WERI-Rb-1 (cell line): ENCODE results near the gene LHFPL6.

Experiments
- DNase-seq: peaks from one replicate; pipeline ENCODE4 v3.0.0-alpha.2; 2020
- H3K27ac ChIP-seq: fragments of 250-450 bp; sonication (Bioruptor Pico); 2 replicates; pipeline ENCODE4 v1.5.1; 2020; ENCODE audit warnings: mild to moderate bottlenecking, moderate library complexity
- H3K27me3 ChIP-seq: fragments of 250-450 bp; sonication (Bioruptor Pico); 2 replicates; pipeline ENCODE4 v1.5.1; 2021; ENCODE audit warnings: mild to moderate bottlenecking, low read depth, moderate library complexity; ENCODE audit not compliant: insufficient read depth, severe bottlenecking
- H3K36me3 ChIP-seq: fragments of 250-450 bp; sonication (Bioruptor Pico); 2 replicates; pipeline ENCODE4 v1.5.1; 2020; ENCODE audit warnings: mild to moderate bottlenecking, moderate library complexity
- H3K4me3 ChIP-seq: 2 replicates; pipeline ENCODE4 v1.5.1; 2011; ENCODE audit warnings: low read depth, mild to moderate bottlenecking, control low read depth, low read length
- H3K9me3 ChIP-seq: fragments of 250-450 bp; sonication (Bioruptor Pico); 2 replicates; pipeline ENCODE4 v1.5.1; 2021; ENCODE audit warnings: mild to moderate bottlenecking, moderate library complexity; ENCODE audit not compliant: severe bottlenecking
- CTCF ChIP-seq: IDR thresholded peaks from 2 replicates; pipeline ENCODE4 v1.5.1; 2011; ENCODE audit warnings: low read depth, mild to moderate bottlenecking, control low read depth, inconsistent platforms, low read length

LHFPL6 gene

GRCh38 chr13:39371706-39372105 lies 231.3 kb downstream of the LHFPL6 start:
- Histone ChIP-seq H3K4me3 (no peak overlapping the region), H3K9me3 (no peaks in the 10 kb centered on the region)
- DNase-seq = no peak

GRCh38 chr13:39370554-39370953 lies 232.4 kb downstream of the LHFPL6 start:
- DNase-seq = no peak
- TF ChIP-seq CTCF = no peak
- Histone ChIP-seq H3K9me3 (no peaks in the 10 kb centered on the region), H3K27ac (no peak overlapping the region), H3K36me3 (no peaks in the 10 kb centered on the region), H3K27me3 (no peaks in the 10 kb centered on the region), H3K4me3 (no peak overlapping the region)

More at GRCh38 chr13:39371706-39372105, 231.3 kb downstream of the LHFPL6 start:
- no peak overlapping the region for H3K27ac ChIP-seq
- no peaks in the 10 kb centered on the region for H3K27me3 ChIP-seq
- no peaks in the 10 kb centered on the region for H3K36me3 ChIP-seq
- TF ChIP-seq CTCF = no peak

GRCh38 chr13:39370048-39370447 lies 232.9 kb downstream of the LHFPL6 start:
- TF ChIP-seq CTCF = no peak
- Histone ChIP-seq H3K9me3 (no peaks in the 10 kb centered on the region), H3K4me3 (no peak overlapping the region), H3K36me3 (no peaks in the 10 kb centered on the region), H3K27ac (no peak overlapping the region), H3K27me3 (no peaks in the 10 kb centered on the region)
- DNase-seq = no peak

- no peak overlapping the region for H3K27ac ChIP-seq
- no peaks in the 10 kb centered on the region for H3K27me3 ChIP-seq
- no peak for DNase-seq
- H3K9me3 ChIP-seq = no peaks in the 10 kb centered on the region
- no peak for TF ChIP-seq CTCF
- H3K4me3 ChIP-seq = no peak overlapping the region
- H3K36me3 ChIP-seq = no peaks in the 10 kb centered on the region
Measured at GRCh38 chr13:39369161-39369890, 233.7 kb downstream of the LHFPL6 start.

- no peak for DNase-seq
- Histone ChIP-seq H3K4me3 (no peak overlapping the region), H3K27me3 (no peaks in the 10 kb centered on the region), H3K9me3 (no peaks in the 10 kb centered on the region), H3K27ac (no peak overlapping the region), H3K36me3 (no peaks in the 10 kb centered on the region)
- TF ChIP-seq CTCF = no peak
Measured at GRCh38 chr13:39365879-39366278, 237.1 kb downstream of the LHFPL6 start.

GRCh38 chr13:39364947-39365468 lies 238.0 kb downstream of the LHFPL6 start:
- TF ChIP-seq CTCF = no peak
- H3K27ac ChIP-seq = no peak overlapping the region
- no peaks in the 10 kb centered on the region for H3K9me3 ChIP-seq
- H3K4me3 ChIP-seq = no peak overlapping the region
- no peaks in the 10 kb centered on the region for H3K27me3 ChIP-seq
- no peaks in the 10 kb centered on the region for H3K36me3 ChIP-seq
- no peak for DNase-seq
